SW 1271 (cell line): Measurements from ENCODE around the gene STX12.
"Not testable (repeated sequence)": the region's sequence is repeated elsewhere in the genome, so short reads cannot be mapped to it uniquely, and the experiment has no call there.

Source experiments
- DNase-seq, 2 experiments: peaks; one replicate each; lab custom pipeline; 2025; lab: John Stamatoyannopoulos, UW

Gene STX12

GRCh38 chr1:27868932-27869718 is 96.1 kb downstream of the STX12 start:
- no peak for DNase-seq

- DNase-seq, result no peak
Observed at GRCh38 chr1:27869719-27870085, 96.7 kb downstream of the STX12 start.

- not testable (repeated sequence) for DNase-seq
Observed at GRCh38 chr1:27871076-27871475, 98.1 kb downstream of the STX12 start.

GRCh38 chr1:27872059-27872801 is 99.2 kb downstream of the STX12 start, which contains the start of gene THEMIS2:
THEMIS2 (plus strand) TSS chr1:27872544; CDS start chr1:27872572, 28 bp downstream.
- DNase-seq, result peak in 1 of 2 experiments; percentile 13

GRCh38 chr1:27872802-27873551 is 100.0 kb downstream of the STX12 start:
- no peak for DNase-seq

GRCh38 chr1:27873671-27874384 is 100.8 kb downstream of the STX12 start:
- DNase-seq, result no peak
